Skin of body (tissue), 2 donors: Measurements from ENCODE around the gene GPR17. TPM values are rescaled to one million over a fixed set of nuclear protein-coding genes. Genes with fewer than 3 reads are reported as not detected.

Source experiments
- DNase-seq: peaks from one replicate; lab custom pipeline; 2025; lab: John Stamatoyannopoulos, UW
- total RNA-seq: library from RNA; depleted of rRNA; stranded (reverse); fragments of >200 nt; gene quantifications from one replicate; pipeline ENCODE4 v1.2.3, GENCODE V29; 2014

The GPR17 gene
- total RNA-seq, 1 donor from 2014 or later, result 0.79 TPM

GRCh38 chr2:127654084-127654837 lies 8.3 kb downstream of the GPR17 start:
- no peak for DNase-seq

- no peak for DNase-seq
Observed at GRCh38 chr2:127654838-127655175, 8.9 kb downstream of the GPR17 start.

DNA sequence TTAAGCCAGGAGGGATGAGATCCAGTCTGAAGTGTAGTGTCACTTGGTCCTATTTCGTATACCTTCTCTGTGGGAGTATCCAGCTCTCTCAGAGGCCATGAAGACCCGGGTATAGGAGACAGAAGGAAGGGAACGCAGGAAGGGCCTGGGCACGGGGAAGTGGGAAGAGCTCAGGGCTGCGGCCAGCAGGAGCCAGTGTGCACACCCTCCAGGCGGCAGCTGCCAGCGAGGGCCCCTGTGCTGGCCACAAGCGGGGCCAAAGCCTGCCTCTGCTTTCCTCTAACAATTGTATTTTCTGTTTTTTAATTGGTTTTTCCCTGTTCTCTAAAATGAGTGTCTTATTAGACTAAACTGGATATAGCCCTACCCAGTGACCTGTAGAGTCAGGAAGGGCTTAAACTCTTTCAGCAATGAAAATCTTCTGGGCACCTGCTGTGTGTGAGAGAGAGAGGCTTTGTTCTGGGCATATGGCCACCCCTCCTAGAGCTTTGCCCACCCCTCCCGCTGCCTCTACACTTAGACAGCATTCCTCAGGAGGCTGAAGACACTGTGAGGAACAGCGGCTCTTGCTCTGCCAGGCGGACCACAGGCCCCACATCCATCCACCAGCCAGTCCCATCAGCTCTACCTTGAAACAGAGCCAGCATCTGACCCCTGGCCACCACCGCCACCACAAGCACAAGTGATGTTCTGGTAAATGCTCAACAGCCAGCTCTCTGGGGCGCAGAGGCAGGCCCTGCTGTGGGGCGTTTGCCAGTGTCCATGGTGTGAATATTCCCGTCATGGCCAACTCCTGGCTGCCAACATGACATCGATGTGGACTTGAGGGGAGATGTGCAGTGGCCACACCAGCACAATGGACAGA lies 9.5 kb downstream of the GPR17 start:
- DNase-seq, result no peak

DNA sequence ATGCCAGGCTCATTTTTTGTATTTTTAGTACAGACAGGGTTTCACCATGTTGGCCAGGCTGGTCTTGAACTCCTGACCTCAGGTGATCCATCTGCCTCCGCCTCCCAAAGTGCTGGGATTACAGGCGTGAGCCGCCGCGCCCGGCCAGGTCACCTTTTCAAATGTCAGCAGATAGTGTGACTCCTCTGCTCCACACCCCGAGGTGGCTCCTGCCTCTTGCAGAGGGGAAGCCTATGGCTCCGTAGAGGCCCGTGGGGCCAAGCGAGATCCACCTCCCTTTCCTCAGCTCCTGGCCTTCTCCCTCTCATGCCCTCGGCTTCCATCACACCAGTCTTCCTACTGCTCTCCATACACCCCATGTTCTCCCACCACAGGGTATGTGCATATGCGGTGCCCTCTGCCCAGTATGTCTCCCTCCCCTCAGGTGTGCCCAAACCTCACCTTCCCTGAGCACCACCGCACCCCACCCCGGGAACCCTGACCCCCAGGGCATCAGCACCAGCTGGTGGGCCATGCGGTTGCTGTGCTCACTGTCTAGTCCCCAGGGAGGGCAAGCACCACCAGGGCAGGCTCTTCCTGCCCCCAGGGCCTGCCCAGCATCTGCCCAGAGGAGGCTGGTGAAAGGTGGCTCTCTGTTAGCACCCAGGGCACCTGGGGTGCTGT lies 10.7 kb downstream of the GPR17 start:
- no peak for DNase-seq

DNA sequence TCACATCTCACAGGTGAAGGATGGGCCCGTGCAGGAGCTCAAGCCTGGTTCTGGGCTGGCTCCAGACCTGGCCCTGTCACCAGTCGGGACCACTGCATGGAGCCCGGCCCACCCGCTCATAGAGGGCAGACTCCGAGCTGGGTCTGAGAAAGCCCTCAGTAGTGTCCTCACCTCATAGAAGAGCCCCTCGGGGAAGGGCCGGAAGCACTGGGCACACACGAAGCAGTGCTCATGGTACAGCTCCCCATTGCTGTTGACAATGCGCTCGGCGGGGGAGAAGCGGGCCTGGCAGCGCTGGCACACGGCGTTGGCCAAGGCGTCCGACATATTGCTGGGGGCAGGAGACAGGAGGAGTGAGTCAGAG lies 11.3 kb downstream of the GPR17 start:
- DNase-seq, result no peak

GRCh38 chr2:127658146-127658545 lies 12.2 kb downstream of the GPR17 start:
- DNase-seq, result no peak

DNA sequence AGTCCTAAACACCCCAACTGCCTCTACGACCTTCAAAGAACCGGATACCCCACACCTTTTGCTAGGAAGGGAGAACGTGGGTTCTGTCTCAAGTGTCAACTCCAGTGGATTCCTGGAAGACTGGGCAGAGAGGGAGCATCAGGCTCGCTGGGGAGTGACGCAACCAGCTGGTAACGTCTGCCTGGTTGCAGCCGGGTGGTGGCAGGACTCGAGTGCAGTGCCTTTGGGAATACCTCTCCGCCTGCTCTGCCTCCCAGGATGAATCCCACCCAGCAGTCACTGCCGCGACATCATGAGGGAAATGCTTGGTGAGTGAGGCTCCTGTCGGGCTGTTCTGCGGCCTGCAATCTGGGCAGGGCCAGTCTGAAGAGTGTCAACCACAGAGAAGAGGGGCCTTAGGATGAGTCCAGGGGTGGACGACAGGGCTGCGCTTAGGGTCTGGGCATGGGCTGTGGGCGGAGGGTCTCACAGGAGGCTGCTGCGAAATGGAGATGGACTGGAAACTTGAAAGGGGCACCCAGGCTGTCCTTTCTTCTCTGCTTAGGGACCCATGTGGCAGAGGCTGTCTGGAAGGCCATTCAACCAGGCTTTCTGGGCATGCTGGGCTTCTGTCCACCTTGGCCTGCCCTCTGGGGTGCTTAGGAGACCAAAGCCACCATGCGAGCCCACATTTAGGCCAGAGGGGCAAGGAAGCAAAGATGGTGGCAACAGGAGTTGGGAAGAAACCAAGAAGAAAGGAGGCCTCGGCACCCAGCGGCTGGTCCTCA lies 12.9 kb downstream of the GPR17 start:
- DNase-seq, result no peak

GRCh38 chr2:127659408-127660290 lies 13.7 kb downstream of the GPR17 start:
- DNase-seq, result no peak

- no peak for DNase-seq
Observed at GRCh38 chr2:127660291-127660578, 14.3 kb downstream of the GPR17 start.

DNA sequence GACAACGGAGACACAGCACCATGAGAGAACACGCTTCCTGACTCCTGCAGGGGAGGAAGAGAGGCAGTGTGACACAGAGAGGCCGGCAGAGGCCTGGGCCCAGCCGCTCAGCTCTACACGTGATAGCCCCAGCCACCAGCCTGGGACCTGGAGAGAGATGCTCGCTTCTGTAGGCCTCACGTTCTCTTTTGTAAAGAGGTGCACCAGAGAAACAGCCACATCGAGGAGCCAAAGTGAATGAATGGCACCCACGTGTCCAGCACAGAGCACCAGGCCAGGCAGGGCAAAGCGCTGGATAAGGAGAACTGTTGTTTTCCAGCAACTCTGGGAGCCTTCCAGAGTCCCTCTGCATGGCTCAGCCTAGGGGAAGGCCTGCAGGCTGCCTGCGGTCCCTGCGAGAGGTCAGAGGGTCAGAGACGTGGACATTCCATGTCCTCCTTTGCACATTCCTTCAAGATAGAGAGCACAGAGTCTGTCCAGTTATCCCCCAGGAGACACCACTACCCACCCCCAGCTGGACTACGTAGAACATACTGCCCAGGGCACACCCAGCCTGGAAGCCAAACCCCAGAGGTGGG lies 15.2 kb downstream of the GPR17 start:
- DNase-seq, result no peak

- DNase-seq, result no peak
Observed at GRCh38 chr2:127661949-127662510, 16.1 kb downstream of the GPR17 start.

DNA sequence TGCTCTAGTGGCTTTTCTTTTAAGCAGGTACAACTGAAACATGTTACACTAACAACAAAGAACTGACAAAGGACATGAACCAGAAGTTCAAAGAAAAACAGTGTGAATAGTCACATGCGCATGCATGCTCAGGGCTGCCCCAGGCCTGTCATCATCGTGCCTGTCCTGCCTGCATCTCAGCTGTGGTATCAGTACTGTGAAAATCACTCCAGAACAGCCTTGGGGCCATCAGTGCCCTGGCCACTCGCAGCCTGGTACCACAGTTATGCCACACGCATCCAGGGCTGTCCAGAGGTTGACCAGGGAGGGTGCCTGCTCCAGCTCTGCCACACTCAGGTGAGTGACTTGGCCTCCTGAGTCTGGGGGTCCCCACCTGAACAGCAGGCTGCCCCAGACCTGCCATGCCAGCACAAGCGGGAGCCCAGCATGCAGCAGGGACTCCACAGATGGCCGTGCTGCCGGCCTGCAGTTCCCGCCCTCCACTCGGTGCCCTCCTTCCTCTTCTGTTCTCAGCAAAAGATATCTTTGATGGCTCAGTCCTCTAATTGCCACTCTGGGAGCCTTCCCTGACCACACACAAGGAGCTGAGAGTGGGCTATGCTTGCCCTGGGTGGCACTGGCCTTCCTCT lies 17.1 kb downstream of the GPR17 start:
- no peak for DNase-seq

DNA sequence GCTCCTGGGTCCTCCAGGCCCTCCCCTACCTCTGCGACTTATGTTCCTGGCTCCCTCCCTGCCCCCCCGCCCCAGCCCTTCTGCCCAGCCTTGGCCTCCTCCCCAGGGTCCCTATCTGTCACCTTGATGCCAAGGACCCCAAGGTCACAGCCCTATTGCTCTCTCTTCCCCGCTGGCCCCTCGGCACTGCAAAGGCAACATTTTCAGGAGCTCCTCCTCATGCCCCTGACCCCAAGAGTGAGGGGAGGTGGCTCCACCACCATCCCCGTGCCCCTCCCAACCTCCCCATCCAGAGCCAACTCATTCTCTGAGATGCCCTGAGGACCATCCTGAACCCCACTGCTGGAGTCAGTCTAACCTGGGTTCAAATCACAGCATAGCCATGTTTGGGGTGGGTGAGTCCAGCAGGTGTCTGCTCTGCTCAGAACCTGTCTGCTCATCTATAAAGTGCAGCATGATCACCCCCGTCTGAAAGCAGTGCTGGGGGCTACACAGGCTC lies 17.7 kb downstream of the GPR17 start:
- DNase-seq, result no peak

DNA sequence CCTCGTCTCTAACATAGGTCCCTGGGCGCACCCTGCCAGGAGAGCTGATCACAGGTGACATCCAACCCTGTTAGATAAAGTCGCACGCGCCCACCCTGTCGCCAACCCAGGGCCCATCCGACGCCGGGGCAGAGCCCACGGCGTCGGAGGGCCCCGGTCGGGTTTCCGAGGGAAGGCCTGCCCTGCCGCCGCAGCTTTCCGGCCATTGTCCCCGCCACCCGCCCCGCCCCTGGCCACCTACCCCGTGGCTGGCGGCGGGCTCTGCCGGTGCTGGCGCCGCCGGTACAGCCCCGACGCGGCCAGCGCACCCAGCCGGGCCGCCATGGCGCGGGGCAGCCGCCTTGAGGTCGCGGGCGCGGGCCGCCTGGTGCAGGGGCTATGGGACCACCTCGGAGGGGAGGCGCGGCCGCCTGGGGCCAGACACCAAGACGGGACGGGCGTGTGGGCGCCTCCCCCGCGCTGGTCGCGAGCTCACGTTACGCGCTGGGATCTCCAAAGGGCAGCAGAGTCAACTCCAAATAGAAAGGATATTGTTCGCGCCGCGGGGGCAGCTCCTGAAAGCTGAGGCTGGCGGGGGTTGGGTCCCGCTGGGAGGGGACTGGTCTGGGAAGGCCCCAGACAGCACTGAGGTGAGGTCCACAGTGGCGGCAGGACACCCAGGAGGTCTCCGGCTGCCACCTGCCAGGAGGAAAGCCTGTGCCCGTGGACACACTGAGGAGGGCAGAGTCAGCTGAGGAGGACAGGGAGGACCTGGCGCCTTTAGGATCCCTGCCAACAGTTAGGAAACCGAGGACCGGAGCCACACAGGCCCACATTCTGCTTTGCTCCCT lies 18.3 kb downstream of the GPR17 start:
- no peak for DNase-seq

DNA sequence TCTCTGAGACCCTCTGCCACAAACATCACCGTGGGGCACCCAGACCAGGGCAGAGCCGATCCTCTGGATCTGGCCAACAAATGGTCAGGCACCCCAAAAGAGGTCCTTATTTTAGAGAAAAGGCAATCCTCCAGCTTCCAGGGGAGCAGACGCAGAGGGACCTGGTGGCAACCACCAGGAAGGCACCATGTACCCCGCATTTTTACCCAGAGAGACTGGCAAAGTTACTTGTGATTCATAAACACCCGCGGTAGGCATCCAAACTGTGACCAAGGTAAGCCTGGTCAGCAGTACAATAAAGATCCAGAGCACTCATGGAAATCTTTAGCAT lies 18.9 kb downstream of the GPR17 start:
- no peak for DNase-seq

DNA sequence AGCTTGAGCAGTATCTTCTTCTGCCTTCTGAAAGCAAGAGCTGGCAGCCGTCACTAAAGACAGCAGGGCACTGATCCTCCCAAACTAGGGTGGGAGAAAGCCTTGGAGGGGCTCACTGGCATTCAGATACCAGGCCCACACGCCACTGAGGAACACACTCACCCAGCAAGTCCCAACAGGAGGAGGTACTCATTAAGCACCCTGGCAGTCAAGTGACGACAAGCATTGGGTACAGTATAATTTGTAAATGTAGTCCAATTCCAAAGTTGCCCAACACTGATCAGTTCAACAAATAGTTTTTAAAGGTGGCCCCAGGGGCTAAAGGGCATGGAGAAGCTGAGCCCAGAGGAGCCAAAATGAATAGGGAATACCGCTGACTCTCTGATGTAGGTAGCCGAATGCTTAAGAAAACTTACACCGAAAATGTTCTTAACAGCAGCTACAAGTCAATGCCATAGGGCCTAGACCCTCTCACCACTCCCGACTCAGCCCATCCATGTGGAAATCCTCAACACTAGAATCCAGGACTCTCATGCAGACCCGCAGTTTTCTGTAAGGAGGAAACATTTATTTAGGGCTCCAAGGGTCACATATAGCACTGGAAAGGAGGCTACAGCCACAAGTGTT lies 19.4 kb downstream of the GPR17 start:
- no peak for DNase-seq

DNA sequence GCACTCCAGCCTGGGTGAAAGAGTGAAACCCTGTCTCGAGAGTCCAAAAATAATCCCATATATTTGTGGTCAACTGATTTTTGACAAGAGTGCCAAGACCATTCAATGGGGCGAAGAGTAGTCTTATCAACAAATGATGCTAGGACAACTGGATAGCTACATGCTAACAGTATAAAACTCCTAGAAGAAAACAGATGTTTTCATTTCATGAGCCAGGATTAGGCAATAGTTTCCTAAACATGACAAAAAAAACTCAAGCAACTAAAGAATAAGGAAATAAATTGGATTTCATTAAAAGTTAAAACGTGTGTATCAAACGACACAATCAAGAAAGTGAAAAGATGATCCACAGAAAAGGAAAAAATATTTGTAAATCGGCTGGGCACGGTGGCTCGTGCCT lies 23.1 kb downstream of the GPR17 start:
- DNase-seq, result no peak
